MCF 10A (cell line): ENCODE results near the gene IL17REL. TPM values are rescaled to one million over a fixed set of nuclear protein-coding genes. Genes with fewer than 3 reads are reported as not detected.

Experiments
- BruUV-seq: library from RNA; stranded (reverse); fragments of 400-500 nt; replicated peaks from 2 replicates; lab custom pipeline; 2021; lab: Mats Ljungman, UMichigan
- CTCF ChIA-PET: fragments of 300-600 bp; sonication (Branson Sonifier 250); formaldehyde crosslinking; extraction: SDS; loops from one replicate; lab custom pipeline; 2021; ENCODE audit warnings: antibody characterized with exemption, inconsistent platforms; lab: Yijun Ruan, JAX
- POLR2A ChIA-PET: fragments of 300-600, 350-650 bp; sonication (Branson Sonifier 250); formaldehyde crosslinking; extraction: SDS; loops from one replicate; lab custom pipeline; 2020; ENCODE audit warnings: antibody characterized with exemption, inconsistent platforms; lab: Yijun Ruan, JAX
- DNase-seq: peaks from one replicate; pipeline ENCODE4 v3.0.0-alpha.2; 2018; ENCODE audit not compliant: unreplicated experiment
- H3K27ac Mint-ChIP-seq: one replicate; pipeline ENCODE4 v1.8.0; 2022; ENCODE audit warnings: mild to moderate bottlenecking, low read depth, mixed read lengths; ENCODE audit not compliant: unreplicated experiment
- H3K27me3 Mint-ChIP-seq: one replicate; pipeline ENCODE4 v1.8.0; 2022; ENCODE audit warnings: mixed read lengths; ENCODE audit not compliant: insufficient read depth, unreplicated experiment
- H3K36me3 Mint-ChIP-seq: one replicate; pipeline ENCODE4 v1.8.0; 2022; ENCODE audit warnings: mild to moderate bottlenecking, moderate library complexity, mixed read lengths; ENCODE audit not compliant: insufficient read depth, unreplicated experiment
- H3K4me1 Mint-ChIP-seq: one replicate; pipeline ENCODE4 v1.8.0; 2022; ENCODE audit warnings: mixed read lengths; ENCODE audit not compliant: insufficient read depth, unreplicated experiment
- H3K4me3 Mint-ChIP-seq: one replicate; pipeline ENCODE4 v1.8.0; 2022; ENCODE audit warnings: mild to moderate bottlenecking, moderate library complexity, mixed read lengths; ENCODE audit not compliant: unreplicated experiment
- H3K9me3 Mint-ChIP-seq: one replicate; pipeline ENCODE4 v1.8.0; 2022; ENCODE audit warnings: mixed read lengths; ENCODE audit not compliant: unreplicated experiment
- CTCF ChIP-seq: fragments of 200-600 bp; IDR thresholded peaks from one replicate; pipeline ENCODE4 v1.8.0; 2022; ENCODE audit warnings: antibody characterized with exemption, mild to moderate bottlenecking; ENCODE audit not compliant: unreplicated experiment
- intact Hi-C: fragments of 100-400 bp; cut with micrococcal nuclease; formaldehyde crosslinking; loops from 2 replicates; pipeline ENCODE4 v1.14.1; 2022
- total RNA-seq: library from RNA; stranded (reverse); gene quantifications from 2 replicates; pipeline ENCODE4 v1.2.3, GENCODE V29; 2022

Gene IL17REL
- total RNA-seq, 1 experiment from 2014 or later = not detected

GRCh38 chr22:49968831-49969661 lies 43.5 kb downstream of the IL17REL start:
- Mint-ChIP-seq H3K36me3 (peaks cover 23% of the 10 kb centered on the region), H3K4me1 (peaks cover 11% of the 10 kb centered on the region), H3K9me3 (no peaks in the 10 kb centered on the region), H3K27ac (no peak overlapping the region), H3K4me3 (no peak overlapping the region), H3K27me3 (no peaks in the 10 kb centered on the region)
- CTCF ChIA-PET = interaction anchor here (1.1 kb wide), 1 partner anchor 39 kb away, joined by 4 read pairs; no protein-coding TSS in a partner anchor
- intact Hi-C loops = no loop called here
- DNase-seq = no peak
- BruUV-seq = no TSS peak
- TF ChIP-seq CTCF = no peak
- POLR2A ChIA-PET = interaction anchor here (0.5 to 6.8 kb wide), 5 partner anchors 9 to 373 kb away, joined by 3 to 46 read pairs (median 4); partner anchors contain the start of gene PIM3

GRCh38 chr22:49968313-49968830 lies 44.2 kb downstream of the IL17REL start:
- no peak for DNase-seq
- H3K36me3 Mint-ChIP-seq = peaks cover 30% of the 10 kb centered on the region
- H3K27ac Mint-ChIP-seq = no peak overlapping the region
- POLR2A ChIA-PET = interaction anchor here (0.5 to 6.8 kb wide), 6 partner anchors 8 to 374 kb away, joined by 3 to 46 read pairs (median 4); partner anchors contain the start of gene PIM3
- H3K4me1 Mint-ChIP-seq = peaks cover 11% of the 10 kb centered on the region
- H3K4me3 Mint-ChIP-seq = no peak overlapping the region
- CTCF ChIA-PET = interaction anchor here (1.1 kb wide), 1 partner anchor 38 kb away, joined by 4 read pairs; no protein-coding TSS in a partner anchor
- no peaks in the 10 kb centered on the region for H3K9me3 Mint-ChIP-seq
- no peaks in the 10 kb centered on the region for H3K27me3 Mint-ChIP-seq
- no peak for TF ChIP-seq CTCF
- intact Hi-C loops = no loop called here
- no TSS peak for BruUV-seq

- Mint-ChIP-seq H3K27me3 (no peaks in the 10 kb centered on the region), H3K4me3 (no peak overlapping the region), H3K9me3 (no peaks in the 10 kb centered on the region), H3K4me1 (peaks cover 11% of the 10 kb centered on the region), H3K36me3 (peaks cover 36% of the 10 kb centered on the region), H3K27ac (no peak overlapping the region)
- no TSS peak for BruUV-seq
- ChIA-PET CTCF (interaction anchor here (1.5 kb wide), 1 partner anchor 38 kb away, joined by 12 read pairs; no protein-coding TSS in a partner anchor), POLR2A (interaction anchor here (0.9 to 6.8 kb wide), 4 partner anchors 12 to 60 kb away, joined by 4 to 46 read pairs (median 4); no protein-coding TSS in a partner anchor)
- no peak for DNase-seq
- intact Hi-C loops = no loop called here
- TF ChIP-seq CTCF = no peak
These were observed 44.8 kb downstream of the IL17REL start for GRCh38 chr22:49967706-49968208.
